Measurements from ENCODE around the gene S100A7A. TPM values are rescaled to one million over a fixed set of nuclear protein-coding genes. Genes with fewer than 3 reads are reported as not detected.
"Not testable (repeated sequence)": the region's sequence is repeated elsewhere in the genome, so short reads cannot be mapped to it uniquely, and the experiment has no call there.

Gene S100A7A
- total RNA-seq, 1 experiment from 2014 or later: not detected

GRCh38 chr1:153437236-153437635 is 20.9 kb downstream of the S100A7A start:
- Histone ChIP-seq H3K27ac (no peak overlapping the region), H3K9me3 (replicated peaks) (no peaks in the 10 kb centered on the region), H3K4me1 (replicated peaks) (no peaks in the 10 kb centered on the region), H3K36me3 (no peaks in the 10 kb centered on the region), H3K4me3 (no peak overlapping the region), H3K27me3 (replicated peaks) (peaks cover 3% of the 10 kb centered on the region; the same call in 1 of the 2 replicates)
- no peak for DNase-seq (ENCODE audit: low read depth in 1 of 2, low spot score in 2 of 2)

GRCh38 chr1:153438599-153438998 is 22.3 kb downstream of the S100A7A start:
- Histone ChIP-seq H3K4me1 (replicated peaks) (no peaks in the 10 kb centered on the region), H3K36me3 (no peaks in the 10 kb centered on the region), H3K4me3 (no peak overlapping the region), H3K9me3 (replicated peaks) (no peaks in the 10 kb centered on the region), H3K27me3 (replicated peaks) (peaks cover 3% of the 10 kb centered on the region; the same call in 1 of the 2 replicates), H3K27ac (no peak overlapping the region)
- DNase-seq (ENCODE audit: low read depth in 1 of 2, low spot score in 2 of 2): no peak

- no peak for DNase-seq (ENCODE audit: low read depth in 1 of 2, low spot score in 2 of 2)
- no peaks in the 10 kb centered on the region for H3K36me3 ChIP-seq
- H3K27ac ChIP-seq: no peak overlapping the region
- peaks cover 3% of the 10 kb centered on the region for H3K27me3 ChIP-seq (replicated peaks)
- H3K4me1 ChIP-seq (replicated peaks): no peaks in the 10 kb centered on the region
- no peaks in the 10 kb centered on the region for H3K9me3 ChIP-seq (replicated peaks)
- H3K4me3 ChIP-seq: no peak overlapping the region
Measured at GRCh38 chr1:153439273-153439672, 23.0 kb downstream of the S100A7A start.

- Histone ChIP-seq H3K27ac (no peak overlapping the region), H3K9me3 (replicated peaks) (no peaks in the 10 kb centered on the region), H3K36me3 (no peaks in the 10 kb centered on the region), H3K4me1 (replicated peaks) (no peaks in the 10 kb centered on the region), H3K4me3 (no peak overlapping the region), H3K27me3 (replicated peaks) (peaks cover 3% of the 10 kb centered on the region)
- no peak for DNase-seq (ENCODE audit: low read depth in 1 of 2, low spot score in 2 of 2)
Measured at GRCh38 chr1:153441238-153441755, 25.0 kb downstream of the S100A7A start.

GRCh38 chr1:153443486-153443885 is 27.2 kb downstream of the S100A7A start:
- no peak overlapping the region for H3K4me3 ChIP-seq
- no peaks in the 10 kb centered on the region for H3K9me3 ChIP-seq (replicated peaks)
- H3K4me1 ChIP-seq (replicated peaks): 0 out of 2 replicates have a peak, but pooled peaks cover 3% of the 10 kb centered on the region
- no peak for DNase-seq (ENCODE audit: low read depth in 1 of 2, low spot score in 2 of 2)
- no peak overlapping the region for H3K27ac ChIP-seq
- no peaks in the 10 kb centered on the region for H3K36me3 ChIP-seq
- no peaks in the 10 kb centered on the region; the same call in none of the 2 replicates for H3K27me3 ChIP-seq (replicated peaks)

- no peak for DNase-seq (ENCODE audit: low read depth in 1 of 2, low spot score in 2 of 2)
- Histone ChIP-seq H3K4me3 (no peak overlapping the region), H3K36me3 (no peaks in the 10 kb centered on the region), H3K27ac (no peak overlapping the region), H3K27me3 (replicated peaks) (no peaks in the 10 kb centered on the region; the same call in none of the 2 replicates), H3K9me3 (replicated peaks) (no peaks in the 10 kb centered on the region), H3K4me1 (replicated peaks) (0 out of 2 replicates have a peak, but pooled peaks cover 3% of the 10 kb centered on the region)
Measured at GRCh38 chr1:153444078-153444477, 27.8 kb downstream of the S100A7A start.

GRCh38 chr1:153447498-153448170 is 31.3 kb downstream of the S100A7A start:
- Histone ChIP-seq H3K27ac (no peak overlapping the region), H3K4me1 (replicated peaks) (0 out of 2 replicates have a peak, but pooled peaks cover 3% of the 10 kb centered on the region)

GRCh38 chr1:153448851-153449250 is 32.5 kb downstream of the S100A7A start:
- not testable (repeated sequence) for H3K4me3 ChIP-seq; H3K27ac ChIP-seq; H3K9me3 ChIP-seq (replicated peaks); H3K36me3 ChIP-seq; DNase-seq (ENCODE audit: low read depth in 1 of 2, low spot score in 2 of 2); H3K27me3 ChIP-seq (replicated peaks); H3K4me1 ChIP-seq (replicated peaks)

More at GRCh38 chr1:153447498-153448170, 31.3 kb downstream of the S100A7A start:
- Histone ChIP-seq H3K9me3 (replicated peaks) (no peaks in the 10 kb centered on the region), H3K4me3 (no peak overlapping the region), H3K27me3 (replicated peaks) (no peaks in the 10 kb centered on the region; the same call in 1 of the 2 replicates), H3K36me3 (no peaks in the 10 kb centered on the region)
- peak in 1 of 2 experiments; percentile 11 for DNase-seq (ENCODE audit: low read depth in 1 of 2, low spot score in 2 of 2)

- no peak for DNase-seq (ENCODE audit: low read depth in 1 of 2, low spot score in 2 of 2)
Measured at GRCh38 chr1:153456396-153456795, 40.1 kb downstream of the S100A7A start.

GRCh38 chr1:153459655-153460054 is 43.3 kb downstream of the S100A7A start:
- H3K27ac ChIP-seq: no peak overlapping the region
- no peaks in the 10 kb centered on the region for H3K27me3 ChIP-seq (replicated peaks)
- no peak overlapping the region for H3K4me3 ChIP-seq
- no peaks in the 10 kb centered on the region for H3K4me1 ChIP-seq (replicated peaks)
- no peaks in the 10 kb centered on the region for H3K9me3 ChIP-seq (replicated peaks)
- H3K36me3 ChIP-seq: no peaks in the 10 kb centered on the region
- DNase-seq (ENCODE audit: low read depth in 1 of 2, low spot score in 2 of 2): no peak

More at GRCh38 chr1:153456396-153456795, 40.1 kb downstream of the S100A7A start:
- no peaks in the 10 kb centered on the region for H3K4me1 ChIP-seq (replicated peaks)
- H3K27ac ChIP-seq: no peak overlapping the region
- H3K27me3 ChIP-seq (replicated peaks): no peaks in the 10 kb centered on the region
- H3K4me3 ChIP-seq: no peak overlapping the region
- no peaks in the 10 kb centered on the region for H3K9me3 ChIP-seq (replicated peaks)
- no peaks in the 10 kb centered on the region for H3K36me3 ChIP-seq

GRCh38 chr1:153460551-153460950 is 44.2 kb downstream of the S100A7A start, which contains the start of gene S100A7:
Gene S100A7, minus strand, starts transcription at chr1:153460651. Its CDS starts 1,638 bp downstream, at chr1:153459013.
- H3K4me1 ChIP-seq (replicated peaks): no peaks in the 10 kb centered on the region
- H3K27ac ChIP-seq: no peak within 1 kb of the TSS
- no peak within 1 kb of the TSS for H3K4me3 ChIP-seq
- H3K27me3 ChIP-seq (replicated peaks): no peaks in the 10 kb centered on the region
- DNase-seq (ENCODE audit: low read depth in 1 of 2, low spot score in 2 of 2): no peak
- H3K36me3 ChIP-seq: no peaks in the 10 kb centered on the region
- H3K9me3 ChIP-seq (replicated peaks): no peaks in the 10 kb centered on the region

- H3K36me3 ChIP-seq; H3K27ac ChIP-seq; H3K4me1 ChIP-seq (replicated peaks); H3K4me3 ChIP-seq; H3K27me3 ChIP-seq (replicated peaks); H3K9me3 ChIP-seq (replicated peaks); DNase-seq (ENCODE audit: low read depth in 1 of 2, low spot score in 2 of 2): not testable (repeated sequence)
Measured at GRCh38 chr1:153462741-153463140, 46.4 kb downstream of the S100A7A start.

GRCh38 chr1:153465811-153466636 is 49.7 kb downstream of the S100A7A start:
- H3K9me3 ChIP-seq (replicated peaks): no peaks in the 10 kb centered on the region
- H3K4me3 ChIP-seq: no peak overlapping the region
- no peak overlapping the region for H3K27ac ChIP-seq
- no peaks in the 10 kb centered on the region for H3K27me3 ChIP-seq (replicated peaks)
- H3K36me3 ChIP-seq: no peaks in the 10 kb centered on the region
- peak; percentile 16 to 55 for DNase-seq (ENCODE audit: low read depth in 1 of 2, low spot score in 2 of 2)
- H3K4me1 ChIP-seq (replicated peaks): no peaks in the 10 kb centered on the region

- Histone ChIP-seq H3K36me3 (no peaks in the 10 kb centered on the region), H3K4me3 (no peak overlapping the region), H3K4me1 (replicated peaks) (no peaks in the 10 kb centered on the region), H3K27ac (no peak overlapping the region), H3K27me3 (replicated peaks) (no peaks in the 10 kb centered on the region), H3K9me3 (replicated peaks) (no peaks in the 10 kb centered on the region)
- no peak for DNase-seq (ENCODE audit: low read depth in 1 of 2, low spot score in 2 of 2)
Measured at GRCh38 chr1:153466908-153467307, 50.6 kb downstream of the S100A7A start.

All from SJSA1 (cell line).